Astrocyte (in vitro differentiated cells and primary cell): ENCODE measurements around the gene FXR1.

Source experiments
- CTCF ChIP-seq: IDR thresholded peaks from 2 replicates; pipeline ENCODE4 v1.5.1; 2011; ENCODE audit warnings: low read depth, mild to moderate bottlenecking, inconsistent platforms, low read length, moderate library complexity; ENCODE audit not compliant: insufficient read depth
- EZH2 ChIP-seq: IDR thresholded peaks from 2 replicates; pipeline ENCODE4 v1.6.1; 2012; ENCODE audit warnings: mild to moderate bottlenecking, low read length, inconsistent platforms; ENCODE audit not compliant: insufficient read depth

- TF ChIP-seq CTCF (no peak), EZH2 (no peak)
Measured at GRCh38 chr3:181017690-181018089, 105.2 kb downstream of the FXR1 start.
